GM19468 (cell line): Measurements from ENCODE around the gene USP34.
"Not testable (repeated sequence)": the region's sequence is repeated elsewhere in the genome, so short reads cannot be mapped to it uniquely, and the experiment has no call there.

Source experiments
- ATAC-seq: cut with Tn5 transposase; IDR thresholded peaks from one replicate; pipeline ENCODE4 v1.9.1; 2021; ENCODE audit warnings: mild to moderate bottlenecking, moderate library complexity, moderate number of reproducible peaks; ENCODE audit not compliant: unreplicated experiment; ENCODE audit errors: extremely low read depth

The USP34 gene

DNA sequence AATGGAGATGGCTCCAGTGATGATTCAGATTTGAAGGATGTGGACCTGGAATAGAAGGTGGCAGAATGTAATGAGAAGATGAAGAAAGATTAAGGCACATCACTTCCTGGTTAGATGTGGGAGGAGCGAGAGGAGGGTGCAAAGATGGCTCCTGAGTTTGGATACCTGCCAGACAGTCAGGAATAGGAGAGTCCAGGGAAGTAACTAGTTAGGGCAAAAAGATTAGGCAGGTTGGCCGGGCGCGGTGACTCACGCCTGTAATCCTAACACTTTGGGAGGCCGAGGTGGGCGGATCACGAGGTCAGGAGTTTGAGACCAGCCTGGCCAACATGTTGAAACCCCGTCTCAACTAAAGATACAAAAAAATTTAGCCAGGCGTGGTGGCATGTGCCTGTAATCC, 303.3 kb downstream of the USP34 start:
- no peak for ATAC-seq

DNA sequence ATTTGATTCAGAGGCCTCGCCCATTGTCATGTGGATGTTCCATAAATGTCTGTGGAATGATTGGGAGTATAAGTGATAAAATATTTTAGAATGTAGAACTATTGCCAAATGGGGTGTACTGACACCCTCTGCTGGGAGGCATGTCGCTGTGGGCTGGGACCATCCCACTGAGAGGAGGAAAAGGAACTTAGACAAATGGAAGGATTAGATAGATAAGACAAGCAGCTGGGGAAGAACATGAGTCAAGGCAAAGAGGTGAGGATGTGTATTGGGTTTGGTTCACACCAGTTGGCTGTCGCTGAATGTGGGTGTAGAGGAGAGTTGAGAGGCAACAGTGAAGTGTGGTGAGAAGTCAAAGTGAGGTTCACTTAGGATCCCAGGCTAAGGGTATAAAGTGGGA, 304.9 kb downstream of the USP34 start:
- ATAC-seq: no peak

DNA sequence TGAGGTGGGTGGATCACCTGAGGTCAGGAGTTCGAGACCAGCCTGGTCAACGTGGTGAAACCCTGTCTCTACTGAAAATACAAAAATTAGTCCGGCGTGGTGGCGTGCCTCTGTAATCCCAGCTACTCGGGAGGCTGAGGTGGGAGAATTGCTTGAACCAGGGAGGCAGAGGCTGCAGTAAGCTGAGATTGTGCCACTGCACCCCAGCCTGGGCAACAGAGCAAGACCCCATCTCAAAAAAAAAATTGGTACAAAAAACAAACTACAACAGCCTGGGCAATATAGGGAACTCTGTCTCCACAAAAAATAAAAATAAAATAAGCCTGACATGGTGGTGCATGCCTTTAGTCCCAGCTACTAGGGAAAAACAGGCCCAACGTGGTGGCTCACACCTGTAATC, 305.8 kb downstream of the USP34 start:
- ATAC-seq: not testable (repeated sequence)

DNA sequence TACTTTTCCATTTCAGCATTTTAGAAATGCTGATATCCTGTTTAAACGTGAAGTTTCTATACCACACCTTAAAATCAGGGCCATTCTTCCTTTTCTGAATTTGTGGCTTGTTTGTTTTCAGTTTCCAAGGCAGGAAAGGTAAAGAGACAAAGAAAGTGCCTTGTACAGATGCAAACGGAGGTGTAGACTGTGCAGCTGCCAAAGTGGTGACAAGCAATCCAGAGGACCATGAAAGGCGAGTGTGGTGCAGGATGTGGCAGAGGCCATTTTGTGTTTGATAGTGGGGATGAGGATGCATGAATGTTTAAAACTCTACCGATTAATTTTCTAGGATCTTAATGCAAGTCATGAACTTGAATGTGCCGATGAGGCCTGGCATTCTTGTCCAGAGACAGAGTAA, 308.2 kb downstream of the USP34 start:
- no peak for ATAC-seq

DNA sequence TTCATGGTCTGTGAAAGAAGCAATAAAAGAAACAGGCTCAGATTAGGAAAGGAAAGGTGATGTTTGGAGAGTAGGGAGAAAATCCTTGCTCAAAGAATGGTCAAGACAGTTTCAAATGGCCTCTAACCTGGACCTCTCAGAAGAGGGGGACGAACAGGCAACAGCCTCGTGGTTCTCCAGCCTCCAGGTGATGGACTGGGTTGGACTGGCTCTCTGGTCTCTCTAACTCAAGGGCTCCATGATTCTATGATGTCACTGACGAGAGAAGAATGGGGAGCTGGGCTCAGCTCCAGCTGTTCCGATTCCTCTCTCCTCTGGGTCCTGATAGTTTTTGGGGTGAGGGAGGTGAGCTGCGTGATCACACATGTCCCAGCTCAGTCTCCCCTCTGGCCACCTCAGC, 309.0 kb downstream of the USP34 start, which contains the start of gene C2orf74:
Gene C2orf74 (plus strand): TSS at position 301 of the 400 bp plus-strand sequence. CDS start 327 bp downstream, outside the sequence.
- no peak for ATAC-seq

DNA sequence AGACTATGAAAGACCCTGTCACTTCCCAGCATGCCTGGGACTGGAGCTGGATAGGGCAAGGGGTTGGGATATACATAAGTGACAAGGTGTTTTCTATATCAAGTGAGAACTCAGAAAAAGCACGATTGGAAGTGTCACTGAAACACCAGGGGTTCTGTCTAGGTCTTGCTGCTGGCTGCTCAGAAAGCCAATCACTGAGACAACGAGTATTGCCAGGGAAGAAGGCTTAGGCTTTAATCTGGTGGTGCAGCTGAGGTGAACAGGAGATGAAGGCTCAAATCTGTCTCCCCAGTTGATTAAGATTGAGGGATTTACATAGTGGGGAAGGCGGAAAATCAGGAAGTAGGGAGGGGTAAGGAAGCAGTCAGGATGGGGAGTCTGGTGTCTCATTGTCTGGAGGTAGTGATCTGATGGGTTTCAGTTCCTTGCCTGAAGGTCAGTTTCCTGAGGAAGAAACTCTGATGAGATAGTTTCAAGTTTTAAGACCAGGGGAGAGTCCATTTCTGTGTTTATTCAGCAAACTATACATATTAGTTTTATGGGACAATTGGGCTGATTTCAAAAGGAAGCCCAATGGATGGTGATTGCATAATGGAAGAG, 312.4 kb downstream of the USP34 start:
- no peak for ATAC-seq

DNA sequence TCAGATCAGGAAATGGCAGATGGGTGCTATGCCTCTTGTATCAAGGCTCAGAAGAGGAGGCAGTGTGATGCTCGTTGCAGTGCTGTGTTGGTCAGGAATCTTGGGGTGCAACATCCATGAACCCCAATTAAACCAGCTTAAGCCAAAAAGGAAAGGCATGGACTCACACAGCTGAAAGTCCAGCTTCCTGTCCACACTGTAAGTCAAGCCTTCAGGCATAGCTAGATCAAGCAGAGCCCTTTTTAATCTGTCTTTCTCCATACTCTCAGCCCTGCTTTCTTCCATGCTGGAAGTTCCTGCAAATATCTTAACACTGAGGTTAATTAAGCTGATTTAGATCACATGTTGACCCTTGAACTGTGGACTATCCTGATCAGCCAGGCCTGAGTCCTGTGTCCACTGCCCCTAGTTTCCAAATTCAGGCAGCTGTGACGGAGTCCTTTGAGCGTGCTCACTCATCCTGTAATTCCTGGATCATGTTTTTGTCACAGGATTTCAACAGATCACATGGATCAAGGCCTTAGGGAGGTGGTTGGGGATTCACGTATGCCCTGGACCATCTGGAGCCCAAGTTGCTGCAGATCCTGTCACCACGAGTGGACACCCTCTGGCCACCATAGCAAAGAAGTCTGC, 313.4 kb downstream of the USP34 start:
- ATAC-seq: no peak

DNA sequence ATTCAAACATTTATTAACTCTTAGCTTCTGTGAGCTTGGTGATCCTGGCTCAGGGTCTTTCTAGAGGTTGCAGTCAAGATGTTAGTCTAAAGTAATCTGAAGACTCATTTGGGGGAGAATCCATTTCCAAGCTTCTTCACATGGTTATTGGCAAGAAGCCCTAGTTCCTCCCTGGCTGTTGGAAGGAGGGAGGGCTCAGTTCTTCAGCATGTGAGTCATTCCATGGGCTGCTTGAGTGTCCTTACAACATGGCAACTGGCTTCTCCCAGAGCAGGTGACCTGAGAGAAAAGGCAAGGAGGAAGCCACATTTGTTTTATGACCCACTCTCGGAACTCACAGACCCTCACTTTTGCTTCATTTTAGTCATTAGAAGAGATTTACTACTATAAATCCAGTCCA, 319.5 kb downstream of the USP34 start:
- ATAC-seq: no peak

DNA sequence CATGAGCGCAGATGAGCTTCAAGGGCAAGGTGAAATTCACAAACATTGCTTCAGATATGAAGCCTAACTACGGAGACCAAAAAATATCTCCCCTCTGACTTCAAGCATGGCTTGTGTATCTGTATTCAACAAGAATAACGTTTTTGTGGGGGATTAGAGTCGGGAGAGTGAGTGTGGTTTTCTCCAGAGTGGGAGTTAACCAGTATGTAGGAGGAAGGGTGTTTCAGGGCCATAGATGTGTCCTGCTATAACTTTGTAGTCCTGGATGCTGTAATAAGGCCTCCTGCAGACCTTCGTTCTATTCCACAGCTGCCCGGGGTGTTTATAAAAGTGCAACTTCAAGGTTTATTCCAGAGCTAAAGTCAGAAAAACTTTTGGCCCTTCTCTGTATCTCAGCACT, 321.8 kb downstream of the USP34 start:
- ATAC-seq: no peak

DNA sequence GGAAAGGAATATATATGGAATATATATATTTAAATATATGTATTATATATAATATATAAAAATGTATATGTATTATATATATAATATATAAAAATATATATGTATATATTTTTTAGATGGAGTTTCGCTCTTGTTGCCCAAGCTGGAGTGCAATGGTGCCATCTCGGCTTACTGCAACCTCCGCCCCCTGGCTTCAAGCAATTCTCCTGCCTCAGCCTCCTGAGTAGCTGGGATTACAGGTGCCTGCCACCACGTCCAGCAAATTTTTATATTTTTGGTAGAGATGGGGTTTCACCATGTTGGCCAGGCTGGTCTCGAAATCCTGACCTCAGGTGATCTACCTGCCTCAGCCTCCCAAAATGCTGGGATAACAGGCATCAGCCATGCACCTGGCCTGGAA, 322.8 kb downstream of the USP34 start:
- not testable (repeated sequence) for ATAC-seq

DNA sequence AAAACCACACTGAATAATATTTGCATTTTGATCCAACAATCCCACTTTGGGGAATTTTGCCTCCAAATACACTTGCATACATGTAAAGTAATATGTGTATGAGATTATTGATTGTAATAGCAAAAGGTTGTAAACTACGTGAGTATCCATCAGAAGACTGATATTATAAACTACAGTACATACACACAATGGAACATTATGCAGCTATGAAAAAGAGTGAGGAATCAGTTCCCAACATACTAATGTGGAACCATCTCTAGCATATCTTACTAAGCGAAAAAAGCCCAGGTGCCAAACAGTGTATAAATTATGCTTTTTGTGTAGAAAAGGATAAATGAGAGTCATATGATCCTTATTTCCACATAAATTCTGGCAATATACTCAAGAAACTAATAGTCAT, 324.9 kb downstream of the USP34 start:
- no peak for ATAC-seq

DNA sequence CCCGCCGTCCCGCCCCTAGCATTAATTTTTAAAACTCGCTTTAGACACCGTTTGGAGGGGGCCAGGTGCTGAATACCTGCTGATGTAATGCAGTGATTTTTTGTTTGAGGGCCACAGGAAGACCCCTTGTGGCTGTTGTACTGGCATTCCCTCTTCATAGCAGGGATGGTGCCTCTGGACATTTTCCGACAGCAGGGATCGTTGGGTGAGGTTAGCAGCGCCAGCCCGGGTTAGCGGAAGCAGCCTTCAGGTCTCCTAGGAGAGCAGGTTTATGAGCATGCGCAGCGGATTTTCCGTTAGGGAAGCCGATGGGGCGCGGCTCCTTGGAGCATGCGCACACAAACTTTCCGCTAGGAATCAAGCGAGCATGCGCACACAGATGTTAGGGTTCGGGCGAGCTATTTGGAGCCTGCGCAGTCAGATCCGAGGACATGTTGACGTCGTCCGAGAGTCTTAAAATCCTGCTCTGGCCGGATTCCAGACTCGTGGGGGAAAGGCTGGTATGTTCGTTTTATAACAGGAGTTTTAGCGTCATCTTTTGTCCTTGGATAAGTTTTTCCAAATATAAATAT, 326.1 kb downstream of the USP34 start:
- peak; percentile 84 for ATAC-seq

DNA sequence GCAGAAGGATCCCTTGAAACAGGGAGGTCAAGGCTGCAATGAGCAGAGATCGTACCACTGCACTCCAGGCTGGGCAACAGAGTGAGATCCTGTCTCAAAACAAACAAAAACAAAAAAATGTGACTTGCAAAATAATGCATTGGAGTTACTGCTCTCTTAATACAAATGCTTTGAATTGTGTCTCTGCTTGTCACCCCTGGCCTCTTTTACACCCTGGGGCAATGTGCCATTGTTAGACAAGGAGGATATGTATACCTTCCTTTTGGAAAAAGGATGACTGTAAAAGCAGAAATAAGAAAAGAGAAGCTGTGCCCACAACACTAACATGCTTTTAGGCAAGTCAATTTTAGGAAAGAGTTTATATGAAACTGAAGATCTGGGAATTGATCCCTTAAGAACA, 329.7 kb downstream of the USP34 start:
- ATAC-seq: no peak

DNA sequence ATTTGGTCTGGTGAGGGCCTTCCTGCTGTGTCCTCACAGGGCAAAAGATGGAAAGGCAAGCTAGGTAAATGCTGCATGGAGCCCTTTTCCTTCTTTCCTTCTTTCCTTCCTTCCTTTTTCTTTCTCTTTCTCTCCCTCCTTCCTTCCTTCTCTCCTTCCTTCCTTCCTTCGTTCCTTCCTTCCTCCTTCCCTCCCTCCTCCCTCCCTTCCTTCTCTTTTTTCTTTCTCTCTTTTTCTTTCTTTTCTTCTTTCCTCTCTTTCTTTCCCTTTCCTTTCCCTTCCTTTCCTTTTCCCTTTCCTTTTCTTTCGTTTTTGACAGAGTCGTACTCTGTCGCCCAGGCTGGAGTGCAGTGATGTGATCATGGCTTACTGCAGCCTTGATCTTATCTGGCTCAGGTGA, 332.0 kb downstream of the USP34 start:
- ATAC-seq: no peak
